Activated CD4-positive, alpha-beta T cell treated with anti-CD3 and anti-CD28 coated beads for 36 hours (primary cell): ENCODE measurements around the gene PAF1. TPM values are rescaled to one million over a fixed set of nuclear protein-coding genes. Genes with fewer than 3 reads are reported as not detected.
"Not testable (repeated sequence)": the region's sequence is repeated elsewhere in the genome, so short reads cannot be mapped to it uniquely, and the experiment has no call there.

Experiments used
- ATAC-seq: fragments of 200-7000 bp; cut with Tn5 transposase; one replicate; pipeline ENCODE4 v1.10.0; 2021; ENCODE audit warnings: mild to moderate bottlenecking, moderate library complexity
- CTCF ChIA-PET: fragments of 350-600 bp; sonication (Branson Sonifier 250); formaldehyde crosslinking; loops from one replicate; lab custom pipeline; 2021; ENCODE audit warnings: antibody characterized with exemption; lab: Charles Lee
- POLR2A ChIA-PET: fragments of 350-600 bp; sonication (Branson Sonifier 250); formaldehyde crosslinking; loops from one replicate; lab custom pipeline; 2021; ENCODE audit warnings: antibody characterized with exemption, inconsistent platforms; lab: Charles Lee
- DNase-seq: peaks from one replicate; pipeline ENCODE4 v3.0.0-alpha.2; 2020
- H3K27ac Mint-ChIP-seq: one replicate; pipeline ENCODE4 v1.8.0; 2021; ENCODE audit warnings: mixed read lengths
- H3K27me3 Mint-ChIP-seq: one replicate; pipeline ENCODE4 v1.8.0; 2021; ENCODE audit warnings: mixed read lengths
- H3K36me3 Mint-ChIP-seq: one replicate; pipeline ENCODE4 v1.8.0; 2021; ENCODE audit warnings: low read depth, mixed read lengths
- H3K4me1 Mint-ChIP-seq: one replicate; pipeline ENCODE4 v1.8.0; 2021; ENCODE audit warnings: mixed read lengths
- H3K4me3 Mint-ChIP-seq: one replicate; pipeline ENCODE4 v1.8.0; 2021; ENCODE audit warnings: mild to moderate bottlenecking, moderate library complexity, mixed read lengths
- H3K9me3 Mint-ChIP-seq: one replicate; pipeline ENCODE4 v1.8.0; 2021; ENCODE audit warnings: low read depth, mixed read lengths
- intact Hi-C, 2 experiments: fragments of 100-400 bp; cut with DNase I in 1 of 2; cut with micrococcal nuclease in 1 of 2; formaldehyde crosslinking; loops; one replicate each; pipeline versions ENCODE4 v1.14.2 to v1.15.1; 2022 to 2024; cut with DNase I, micrococcal nuclease
- microRNA-seq: library from miRNA; unstranded; fragments of <30 nt; microRNA quantifications from one replicate; pipeline ENCODE4 v1.2.0, GENCODE V29; 2021; ENCODE audit warnings: borderline replicate concordance
- total RNA-seq, 2 experiments: library from RNA; stranded (reverse); gene quantifications; one replicate each; pipeline ENCODE4 v1.2.3, GENCODE V29; 2021

Gene PAF1
- total RNA-seq, 2 experiments from 2014 or later: 40.4 to 54.2 TPM

GRCh38 chr19:39341129-39341718, 49.7 kb downstream of the PAF1 start:
- Mint-ChIP-seq H3K27ac (peak overlapping the region; percentile 88), H3K4me1 (peaks cover 69% of the 10 kb centered on the region), H3K4me3 (peak overlapping the region; percentile 83), H3K9me3 (no peaks in the 10 kb centered on the region), H3K36me3 (peaks cover 2% of the 10 kb centered on the region), H3K27me3 (no peaks in the 10 kb centered on the region)
- CTCF ChIA-PET: interaction anchor here (1.3 to 2.1 kb wide), 2 partner anchors 9 to 125 kb away, joined by 4 to 9 read pairs; no protein-coding TSS in a partner anchor
- intact Hi-C loops: loop anchor here (1.0 to 5.0 kb wide), 5 partner anchors 141 to 1007 kb away; partner anchors contain the start of genes EID2B (in 2 of the 2), C19orf47 (in 1 of the 2), DYRK1B (in 1 of the 2) and PLD3 (in 1 of the 2)
- POLR2A ChIA-PET: interaction anchor here (1.3 kb wide), 1 partner anchor 94 kb away, joined by 12 read pairs; the partner anchor contains the start of gene RPS16
- DNase-seq (peak; percentile 54), ATAC-seq (no peak)

- peaks cover 63% of the 10 kb centered on the region for H3K4me1 Mint-ChIP-seq
- H3K36me3 Mint-ChIP-seq, H3K9me3 Mint-ChIP-seq, DNase-seq, H3K27me3 Mint-ChIP-seq, ATAC-seq, POLR2A ChIA-PET, CTCF ChIA-PET: not testable (repeated sequence)
- intact Hi-C loops: loop anchor here (5.0 kb wide), 4 partner anchors 142 to 492 kb away; partner anchors contain the start of genes EID2B (in 2 of the 2), DYRK1B (in 1 of the 2) and TIMM50 (in 1 of the 2)
- H3K4me3 Mint-ChIP-seq: peak overlapping the region; percentile 83
- peak overlapping the region; percentile 88 for H3K27ac Mint-ChIP-seq
Measured at GRCh38 chr19:39340156-39340555, 50.8 kb downstream of the PAF1 start.

- intact Hi-C loops: loop anchor here (5.0 kb wide), 4 partner anchors 143 to 493 kb away; partner anchors contain the start of genes EID2B (in 2 of the 2), DYRK1B (in 1 of the 2) and TIMM50 (in 1 of the 2)
- H3K27me3 Mint-ChIP-seq: no peaks in the 10 kb centered on the region
- ChIA-PET CTCF (no interaction called here), POLR2A (no interaction called here)
- ATAC-seq: no peak
- H3K9me3 Mint-ChIP-seq: no peaks in the 10 kb centered on the region
- no peak overlapping the region for H3K4me3 Mint-ChIP-seq
- H3K27ac Mint-ChIP-seq: peak overlapping the region; percentile 88
- peaks cover 61% of the 10 kb centered on the region for H3K4me1 Mint-ChIP-seq
- no peak for DNase-seq
- H3K36me3 Mint-ChIP-seq: peaks cover 13% of the 10 kb centered on the region
Measured at GRCh38 chr19:39339674-39340073, 51.2 kb downstream of the PAF1 start.

GRCh38 chr19:39336483-39336882, 54.4 kb downstream of the PAF1 start:
- CTCF ChIA-PET: interaction anchor here (1.3 to 3.2 kb wide), 2 partner anchors 62 to 214 kb away, joined by 4 to 8 read pairs; no protein-coding TSS in a partner anchor
- no peak for ATAC-seq
- Mint-ChIP-seq H3K27me3 (no peaks in the 10 kb centered on the region), H3K9me3 (no peaks in the 10 kb centered on the region), H3K4me3 (peak overlapping the region; percentile 96), H3K36me3 (peaks cover 26% of the 10 kb centered on the region), H3K27ac (peak overlapping the region; percentile 97), H3K4me1 (peaks cover 59% of the 10 kb centered on the region)
- intact Hi-C loops: loop anchor here in 1 of 2 experiments (1.0 kb wide), 1 partner anchor 211 kb away; the partner anchor contains the start of gene PAK4
- POLR2A ChIA-PET: interaction anchor here (0.6 kb wide), 2 partner anchors 12 to 719 kb away, joined by 3 read pairs; no protein-coding TSS in a partner anchor
- no peak for DNase-seq

Small RNA genes within 50 kb of the gene (microRNA-seq; reads per million reads assigned to microRNA genes)
- gene MIR4530: not detected

Other genes starting within 250 kb of the PAF1 start
- not detected for gene NCCRP1, start 194.1 kb downstream of the PAF1 start, total RNA-seq
- not detected for gene SYCN, start 186.8 kb downstream of the PAF1 start, total RNA-seq
- gene IFNL3, start 146.1 kb downstream of the PAF1 start, total RNA-seq: under 1 TPM; 0.34 to 0.53 TPM
- not detected for gene IFNL4, start 142.2 kb downstream of the PAF1 start, total RNA-seq
- gene IFNL2, start 122.7 kb downstream of the PAF1 start, total RNA-seq: not detected
- under 1 TPM; 0.50 to 0.51 TPM for gene IFNL1, start 94.7 kb downstream of the PAF1 start, total RNA-seq
- gene LRFN1, start 70.2 kb downstream of the PAF1 start, total RNA-seq: 1 to 10 TPM; 5.3 to 5.4 TPM
- 100 to 1,000 TPM; 231 to 333 TPM for gene GMFG, start 55.1 kb downstream of the PAF1 start, total RNA-seq
- 10 to 100 TPM; 45.2 to 46.9 TPM for gene SAMD4B, start 48.7 kb downstream of the PAF1 start, total RNA-seq
- 10 to 100 TPM; 24.0 to 34.6 TPM for gene MED29, start 272 bp upstream of the PAF1 start, total RNA-seq
- 10 to 100 TPM; 69.1 to 69.3 TPM for gene ZFP36, start 15.7 kb upstream of the PAF1 start, total RNA-seq
- 10 to 100 TPM; 46.0 to 65.5 TPM for gene PLEKHG2, start 21.6 kb upstream of the PAF1 start, total RNA-seq
- gene RPS16, start 44.8 kb upstream of the PAF1 start, total RNA-seq: 1,000 to 10,000 TPM; 3,146 to 3,331 TPM
- gene SUPT5H, start 54.5 kb upstream of the PAF1 start, total RNA-seq: 100 to 1,000 TPM; 157 to 165 TPM
- gene TIMM50, start 89.7 kb upstream of the PAF1 start, total RNA-seq: 100 to 1,000 TPM in 1 of 2 experiments, 10 to 100 TPM in 1; 99.4 to 126 TPM
- under 1 TPM; 0.72 to 0.94 TPM for gene DLL3, start 107.8 kb upstream of the PAF1 start, total RNA-seq
- not detected for gene SELENOV, start 124.0 kb upstream of the PAF1 start, total RNA-seq
- gene EID2B, start 141.7 kb upstream of the PAF1 start, total RNA-seq: 1 to 10 TPM; 1.4 to 3.5 TPM
- gene EID2, start 149.1 kb upstream of the PAF1 start, total RNA-seq: 10 to 100 TPM in 1 of 2 experiments, 1 to 10 TPM in 1; 9.0 to 10.7 TPM
- gene LGALS13, start 211.4 kb upstream of the PAF1 start, total RNA-seq: not detected